Loucy (cell line): Measurements from ENCODE around the gene TSPO.

ENCODE experiments used
- H2AFZ ChIP-seq: fragments of 200-600 bp; sonication (generic); 2 replicates; pipeline ENCODE4 v1.6.0; 2016; ENCODE audit warnings: antibody characterized with exemption, mild to moderate bottlenecking, low read length, moderate library complexity
- H3F3A ChIP-seq: fragments of 200-600 bp; 2 replicates; pipeline ENCODE4 v1.6.0; 2016; ENCODE audit warnings: antibody characterized with exemption, low read depth, mild to moderate bottlenecking
- H3K27me3 ChIP-seq: fragments of 200-600 bp; sonication (generic); 2 replicates; pipeline ENCODE4 v1.6.1; 2014; ENCODE audit warnings: low read length, mild to moderate bottlenecking; ENCODE audit not compliant: insufficient read depth, poor library complexity, severe bottlenecking
- H3K36me3 ChIP-seq: fragments of 200-600 bp; sonication (generic); 2 replicates; pipeline ENCODE4 v1.6.1; 2016; ENCODE audit warnings: low read length; ENCODE audit not compliant: insufficient read depth
- H3K4me1 ChIP-seq: fragments of 200-600 bp; sonication (generic); 2 replicates; pipeline ENCODE4 v1.5.1; 2014; ENCODE audit warnings: low read length, mild to moderate bottlenecking; ENCODE audit not compliant: insufficient read depth, poor library complexity, severe bottlenecking
- H3K4me2 ChIP-seq: fragments of 200-600 bp; sonication (generic); 2 replicates; pipeline ENCODE4 v1.6.0; 2014; ENCODE audit warnings: antibody characterized with exemption, low read length, low read depth, mild to moderate bottlenecking; ENCODE audit not compliant: poor library complexity, severe bottlenecking
- H3K4me3 ChIP-seq: fragments of 200-600 bp; sonication (generic); 2 replicates; pipeline ENCODE4 v1.5.1; 2014; ENCODE audit warnings: low read length, mild to moderate bottlenecking, mixed read lengths; ENCODE audit not compliant: poor library complexity, severe bottlenecking
- H3K79me2 ChIP-seq: fragments of 200-600 bp; sonication (generic); 2 replicates; pipeline ENCODE4 v1.6.1; 2014; ENCODE audit warnings: low read length; ENCODE audit not compliant: insufficient read depth
- H3K9ac ChIP-seq: fragments of 200-600 bp; sonication (generic); 2 replicates; pipeline ENCODE4 v1.6.0; 2014; ENCODE audit warnings: mild to moderate bottlenecking, low read depth, low read length, moderate library complexity; ENCODE audit not compliant: poor library complexity, severe bottlenecking
- H3K9me2 ChIP-seq: fragments of 200-600 bp; sonication (generic); replicated peaks from 2 replicates; pipeline ENCODE4 v1.6.1; 2016; ENCODE audit warnings: low read depth, low read length, mixed read lengths
- H3K9me3 ChIP-seq: fragments of 200-600 bp; sonication (generic); 2 replicates; pipeline ENCODE4 v1.6.1; 2014; ENCODE audit warnings: mild to moderate bottlenecking, antibody characterized with exemption, low read length, low read depth; ENCODE audit not compliant: insufficient read depth
- H4K20me1 ChIP-seq: fragments of 200-600 bp; sonication (generic); 2 replicates; pipeline ENCODE4 v1.6.0; 2014; ENCODE audit warnings: antibody characterized with exemption, low read length, mild to moderate bottlenecking; ENCODE audit not compliant: insufficient read depth, poor library complexity, severe bottlenecking
- CTCF ChIP-seq: fragments of 200-600 bp; sonication (generic); conservative IDR thresholded peaks from 2 replicates; pipeline ENCODE4 v1.5.1; 2014; ENCODE audit warnings: mild to moderate bottlenecking, antibody characterized with exemption, low read length
- EZH2phosphoT487 ChIP-seq: fragments of 200-600 bp; IDR thresholded peaks from 2 replicates; pipeline ENCODE4 v1.6.1; 2018; ENCODE audit warnings: antibody characterized with exemption, mild to moderate bottlenecking, moderate library complexity, borderline replicate concordance

The TSPO gene

GRCh38 chr22:43169310-43170130 is 18.2 kb downstream of the TSPO start:
- Histone ChIP-seq H3K9me3 (no peaks in the 10 kb centered on the region), H3K4me2 (peak overlapping the region; percentile 71), H3F3A (no peaks in the 10 kb centered on the region), H3K9ac (peak overlapping the region; percentile 56), H3K9me2 (no peaks in the 10 kb centered on the region), H3K4me3 (no peak overlapping the region), H3K79me2 (no peaks in the 10 kb centered on the region), H2AFZ (no peak overlapping the region), H3K4me1 (peaks cover 26% of the 10 kb centered on the region), H4K20me1 (no peaks in the 10 kb centered on the region), H3K27me3 (no peaks in the 10 kb centered on the region), H3K36me3 (peaks cover 5% of the 10 kb centered on the region; the same call in 1 of the 2 replicates)
- TF ChIP-seq CTCF, result no peak
- TF ChIP-seq EZH2phosphoT487, result no peak

- Histone ChIP-seq H2AFZ (no peak overlapping the region), H3K4me2 (peak overlapping the region; percentile 71), H3K36me3 (peaks cover 5% of the 10 kb centered on the region; the same call in 1 of the 2 replicates), H3K4me3 (no peak overlapping the region), H3K9me2 (no peaks in the 10 kb centered on the region), H3K4me1 (peaks cover 26% of the 10 kb centered on the region), H3K9ac (peak overlapping the region; percentile 56), H4K20me1 (no peaks in the 10 kb centered on the region), H3K27me3 (no peaks in the 10 kb centered on the region), H3K9me3 (no peaks in the 10 kb centered on the region), H3K79me2 (no peaks in the 10 kb centered on the region), H3F3A (no peaks in the 10 kb centered on the region)
- TF ChIP-seq CTCF (no peak), EZH2phosphoT487 (no peak)
These were observed 18.7 kb downstream of the TSPO start for GRCh38 chr22:43170131-43170480.

- no peak for TF ChIP-seq EZH2phosphoT487
- TF ChIP-seq CTCF, result no peak
- peak overlapping the region; percentile 59 for H3K4me3 ChIP-seq
These were observed 19.7 kb downstream of the TSPO start for GRCh38 chr22:43171019-43171491.

More at GRCh38 chr22:43171019-43171491, 19.7 kb downstream of the TSPO start:
- no peaks in the 10 kb centered on the region for H3K79me2 ChIP-seq
- no peak overlapping the region for H2AFZ ChIP-seq
- peak overlapping the region; percentile 56 for H3K9ac ChIP-seq
- no peaks in the 10 kb centered on the region for H3K27me3 ChIP-seq
- H3K36me3 ChIP-seq, result peaks cover 5% of the 10 kb centered on the region; the same call in 1 of the 2 replicates
- peaks cover 26% of the 10 kb centered on the region for H3K4me1 ChIP-seq
- H4K20me1 ChIP-seq, result no peaks in the 10 kb centered on the region
- H3F3A ChIP-seq, result no peaks in the 10 kb centered on the region
- no peaks in the 10 kb centered on the region for H3K9me2 ChIP-seq
- no peaks in the 10 kb centered on the region for H3K9me3 ChIP-seq
- peak overlapping the region; percentile 71 for H3K4me2 ChIP-seq
